AG04450 (cell line): ENCODE data around the gene AFP. TPM values are rescaled to one million over a fixed set of nuclear protein-coding genes. Genes with fewer than 3 reads are reported as not detected.

Experiments
- CTCF ChIA-PET: fragments of 300-600, 350-600 bp; formaldehyde crosslinking; extraction: SDS; loops from one replicate; lab custom pipeline; 2022; ENCODE audit warnings: antibody characterized with exemption, inconsistent platforms; lab: Charles Lee
- POLR2A ChIA-PET: fragments of 350-600 bp; formaldehyde crosslinking; extraction: SDS; loops from one replicate; lab custom pipeline; 2021; ENCODE audit warnings: antibody characterized with exemption, inconsistent platforms; lab: Yijun Ruan, JAX
- DNase-seq: peaks from one replicate; pipeline ENCODE4 v3.0.0-alpha.2; 2011; ENCODE audit warnings: low read depth, low spot score
- H3K27ac ChIP-seq: one replicate; pipeline ENCODE4 v1.5.1; 2012; ENCODE audit warnings: low read depth, low read length, control low read depth
- H3K27me3 ChIP-seq: one replicate; pipeline ENCODE4 v1.6.0; 2012; ENCODE audit warnings: low read length; ENCODE audit not compliant: control insufficient read depth, insufficient read depth
- H3K4me3 ChIP-seq: 2 replicates; pipeline ENCODE4 v1.5.1; 2011; ENCODE audit warnings: mild to moderate bottlenecking, low read depth, low read length, control low read depth
- H3K9me3 ChIP-seq: 2 replicates; pipeline ENCODE4 v1.5.1; 2012; ENCODE audit warnings: low read length; ENCODE audit not compliant: control insufficient read depth, insufficient read depth
- polyA plus RNA-seq: library from polyadenylated mRNA; depleted of rRNA; stranded (reverse); fragments of >200 nt; gene quantifications from 2 replicates; pipeline ENCODE4 v1.2.3, GENCODE V29; 2011
- TF ChIP-seq, protein P1 (sequence below): IDR thresholded peaks from 2 replicates; pipeline ENCODE4 v1.5.1; 2011; ENCODE audit warnings: low read depth, low read length, control low read depth, inconsistent platforms

Gene AFP
- polyA plus RNA-seq, 1 experiment: 1.1 TPM

DNA sequence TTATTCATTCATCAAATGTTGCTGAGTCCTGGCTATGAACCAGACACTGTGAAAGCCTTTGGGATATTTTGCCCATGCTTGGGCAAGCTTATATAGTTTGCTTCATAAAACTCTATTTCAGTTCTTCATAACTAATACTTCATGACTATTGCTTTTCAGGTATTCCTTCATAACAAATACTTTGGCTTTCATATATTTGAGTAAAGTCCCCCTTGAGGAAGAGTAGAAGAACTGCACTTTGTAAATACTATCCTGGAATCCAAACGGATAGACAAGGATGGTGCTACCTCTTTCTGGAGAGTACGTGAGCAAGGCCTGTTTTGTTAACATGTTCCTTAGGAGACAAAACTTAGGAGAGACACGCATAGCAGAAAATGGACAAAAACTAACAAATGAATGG, 1.7 kb upstream of the AFP start:
- CTCF ChIA-PET: interaction anchor here (1.1 to 4.2 kb wide), 5 partner anchors 9 to 120 kb away, joined by 3 to 26 read pairs (median 4); no protein-coding TSS in a partner anchor
- no peak overlapping the region for H3K27ac ChIP-seq
- peaks cover 5% of the 10 kb centered on the region for H3K27me3 ChIP-seq
- TF ChIP-seq, protein P1, sequence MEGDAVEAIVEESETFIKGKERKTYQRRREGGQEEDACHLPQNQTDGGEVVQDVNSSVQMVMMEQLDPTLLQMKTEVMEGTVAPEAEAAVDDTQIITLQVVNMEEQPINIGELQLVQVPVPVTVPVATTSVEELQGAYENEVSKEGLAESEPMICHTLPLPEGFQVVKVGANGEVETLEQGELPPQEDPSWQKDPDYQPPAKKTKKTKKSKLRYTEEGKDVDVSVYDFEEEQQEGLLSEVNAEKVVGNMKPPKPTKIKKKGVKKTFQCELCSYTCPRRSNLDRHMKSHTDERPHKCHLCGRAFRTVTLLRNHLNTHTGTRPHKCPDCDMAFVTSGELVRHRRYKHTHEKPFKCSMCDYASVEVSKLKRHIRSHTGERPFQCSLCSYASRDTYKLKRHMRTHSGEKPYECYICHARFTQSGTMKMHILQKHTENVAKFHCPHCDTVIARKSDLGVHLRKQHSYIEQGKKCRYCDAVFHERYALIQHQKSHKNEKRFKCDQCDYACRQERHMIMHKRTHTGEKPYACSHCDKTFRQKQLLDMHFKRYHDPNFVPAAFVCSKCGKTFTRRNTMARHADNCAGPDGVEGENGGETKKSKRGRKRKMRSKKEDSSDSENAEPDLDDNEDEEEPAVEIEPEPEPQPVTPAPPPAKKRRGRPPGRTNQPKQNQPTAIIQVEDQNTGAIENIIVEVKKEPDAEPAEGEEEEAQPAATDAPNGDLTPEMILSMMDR: peak; percentile 55
- H3K9me3 ChIP-seq: no peaks in the 10 kb centered on the region
- DNase-seq: no peak
- POLR2A ChIA-PET: no interaction called here
- no peak overlapping the region for H3K4me3 ChIP-seq

DNA sequence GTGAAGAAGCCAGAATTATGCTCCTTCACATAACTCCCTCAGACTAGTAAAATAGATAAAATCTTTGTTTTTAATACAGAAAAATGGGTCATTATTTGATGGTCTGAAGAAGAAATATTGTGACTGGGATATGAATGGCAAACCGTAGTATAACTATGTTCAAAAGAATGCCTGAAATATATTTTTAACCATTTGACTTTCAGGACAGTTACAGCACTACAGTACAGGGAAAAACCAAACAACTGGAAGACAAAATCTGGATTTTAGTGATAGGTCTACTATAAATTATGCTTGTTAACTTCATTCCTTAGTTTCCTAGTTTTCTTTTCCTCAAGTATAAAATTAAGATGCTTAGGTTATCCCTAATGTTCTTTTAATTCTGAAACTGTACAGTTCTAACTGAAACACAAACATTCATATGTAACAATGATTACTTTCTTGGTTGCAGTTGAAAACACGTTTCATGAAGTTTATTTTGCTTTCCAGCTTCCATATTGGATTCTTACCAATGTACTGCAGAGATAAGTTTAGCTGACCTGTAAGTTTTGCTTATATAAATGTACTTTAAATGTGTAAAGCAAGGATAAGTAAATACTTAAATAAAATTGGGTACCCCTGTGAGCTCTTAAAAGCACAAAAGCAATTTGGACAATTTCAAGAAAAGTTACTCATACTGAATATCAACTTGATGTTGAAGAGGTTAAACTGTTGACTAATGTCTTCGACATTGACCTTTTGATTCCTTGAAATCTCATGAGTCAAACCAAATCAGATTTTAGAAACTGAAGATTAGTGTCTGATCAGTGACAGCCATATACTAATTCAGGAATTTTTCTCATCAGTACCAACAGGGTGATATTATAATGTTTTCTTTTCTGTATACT, 895 bp downstream of the AFP start:
- Histone ChIP-seq H3K27me3 (no peaks in the 10 kb centered on the region), H3K9me3 (no peaks in the 10 kb centered on the region), H3K4me3 (no peak overlapping the region), H3K27ac (no peak overlapping the region)
- no peak for DNase-seq
- ChIA-PET CTCF (interaction anchor here (2.0 kb wide), 1 partner anchor 9 kb away, joined by 14 read pairs; no protein-coding TSS in a partner anchor), POLR2A (no interaction called here)
- TF ChIP-seq, protein P1: no peak

DNA sequence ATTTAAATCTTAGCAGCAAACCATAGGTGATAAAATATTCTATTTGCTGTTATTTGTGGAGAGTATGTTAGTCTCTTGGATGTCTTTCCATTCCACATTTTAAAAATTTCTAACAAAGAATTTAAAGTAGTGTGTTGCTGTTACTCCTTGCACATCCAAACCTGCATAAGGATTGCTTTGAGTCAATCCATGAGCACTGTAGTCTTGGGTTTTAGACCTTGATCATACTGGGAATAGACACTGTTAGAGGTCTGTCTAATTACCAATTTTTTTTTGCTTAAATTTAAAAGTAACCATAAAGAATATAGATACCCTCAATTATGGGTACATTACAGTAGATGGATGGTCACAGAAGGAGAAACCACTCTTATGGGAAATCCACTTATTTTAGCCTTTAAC, 1.5 kb downstream of the AFP start:
- Histone ChIP-seq H3K27me3 (no peaks in the 10 kb centered on the region), H3K27ac (no peak overlapping the region), H3K9me3 (no peaks in the 10 kb centered on the region), H3K4me3 (no peak overlapping the region)
- no peak for DNase-seq
- CTCF ChIA-PET: interaction anchor here (2.0 kb wide), 1 partner anchor 9 kb away, joined by 14 read pairs; no protein-coding TSS in a partner anchor
- POLR2A ChIA-PET: no interaction called here
- TF ChIP-seq, protein P1: no peak

DNA sequence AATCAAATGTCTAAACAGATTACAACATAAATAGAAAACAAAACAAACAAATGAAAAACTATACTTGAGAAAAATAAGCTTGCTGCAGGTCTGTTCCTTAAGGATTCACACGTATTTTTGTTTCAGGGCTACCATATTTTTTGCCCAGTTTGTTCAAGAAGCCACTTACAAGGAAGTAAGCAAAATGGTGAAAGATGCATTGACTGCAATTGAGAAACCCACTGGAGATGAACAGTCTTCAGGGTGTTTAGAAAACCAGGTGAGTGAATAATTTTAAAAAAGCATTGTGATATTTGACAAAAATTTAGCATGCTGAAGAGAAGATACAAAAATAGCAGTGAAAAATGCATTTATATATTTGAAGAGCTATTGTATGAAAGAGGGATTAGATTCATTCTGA, 2.0 kb downstream of the AFP start:
- ChIA-PET CTCF (interaction anchor here (0.8 to 2.0 kb wide), 2 partner anchors 8 to 136 kb away, joined by 3 to 14 read pairs; no protein-coding TSS in a partner anchor), POLR2A (interaction anchor here (0.6 kb wide), 1 partner anchor 9 kb away, joined by 6 read pairs; no protein-coding TSS in a partner anchor)
- TF ChIP-seq, protein P1: no peak

More for the DNA sequence above, 2.0 kb downstream of the AFP start:
- Histone ChIP-seq H3K4me3 (no peak overlapping the region), H3K9me3 (no peaks in the 10 kb centered on the region), H3K27ac (no peak overlapping the region), H3K27me3 (no peaks in the 10 kb centered on the region)
- DNase-seq: no peak
